ENCODE data around the gene RIT2.

DNA sequence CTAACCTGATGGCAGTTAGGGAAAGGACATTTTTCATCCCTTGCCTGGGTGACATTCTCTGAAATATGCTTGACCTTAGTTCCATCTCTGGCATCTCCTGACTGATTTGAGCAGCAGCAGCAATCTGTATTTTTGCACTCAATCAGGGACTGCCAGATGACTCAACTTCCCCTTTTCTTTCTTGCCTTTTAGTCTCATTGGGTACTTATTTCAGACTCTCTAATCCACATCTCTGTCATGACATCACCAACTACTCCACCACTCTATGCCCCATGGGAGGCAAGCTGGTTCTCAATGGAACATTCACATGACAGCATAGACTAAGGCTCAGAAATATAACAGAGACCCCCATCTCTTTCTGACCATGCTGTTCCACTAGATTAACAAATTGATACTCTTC is 254.2 kb downstream of the RIT2 start:
- TF ChIP-seq, protein P1, sequence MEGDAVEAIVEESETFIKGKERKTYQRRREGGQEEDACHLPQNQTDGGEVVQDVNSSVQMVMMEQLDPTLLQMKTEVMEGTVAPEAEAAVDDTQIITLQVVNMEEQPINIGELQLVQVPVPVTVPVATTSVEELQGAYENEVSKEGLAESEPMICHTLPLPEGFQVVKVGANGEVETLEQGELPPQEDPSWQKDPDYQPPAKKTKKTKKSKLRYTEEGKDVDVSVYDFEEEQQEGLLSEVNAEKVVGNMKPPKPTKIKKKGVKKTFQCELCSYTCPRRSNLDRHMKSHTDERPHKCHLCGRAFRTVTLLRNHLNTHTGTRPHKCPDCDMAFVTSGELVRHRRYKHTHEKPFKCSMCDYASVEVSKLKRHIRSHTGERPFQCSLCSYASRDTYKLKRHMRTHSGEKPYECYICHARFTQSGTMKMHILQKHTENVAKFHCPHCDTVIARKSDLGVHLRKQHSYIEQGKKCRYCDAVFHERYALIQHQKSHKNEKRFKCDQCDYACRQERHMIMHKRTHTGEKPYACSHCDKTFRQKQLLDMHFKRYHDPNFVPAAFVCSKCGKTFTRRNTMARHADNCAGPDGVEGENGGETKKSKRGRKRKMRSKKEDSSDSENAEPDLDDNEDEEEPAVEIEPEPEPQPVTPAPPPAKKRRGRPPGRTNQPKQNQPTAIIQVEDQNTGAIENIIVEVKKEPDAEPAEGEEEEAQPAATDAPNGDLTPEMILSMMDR (IDR thresholded peaks at IDR 0.05; ENCODE audit: low read length): no peak
- no peak for TF ChIP-seq EZH2 (optimal IDR thresholded peaks at IDR 0.05; ENCODE audit: low read depth, low read length)
